ENCODE results near the gene NAPA.

NAPA gene

DNA sequence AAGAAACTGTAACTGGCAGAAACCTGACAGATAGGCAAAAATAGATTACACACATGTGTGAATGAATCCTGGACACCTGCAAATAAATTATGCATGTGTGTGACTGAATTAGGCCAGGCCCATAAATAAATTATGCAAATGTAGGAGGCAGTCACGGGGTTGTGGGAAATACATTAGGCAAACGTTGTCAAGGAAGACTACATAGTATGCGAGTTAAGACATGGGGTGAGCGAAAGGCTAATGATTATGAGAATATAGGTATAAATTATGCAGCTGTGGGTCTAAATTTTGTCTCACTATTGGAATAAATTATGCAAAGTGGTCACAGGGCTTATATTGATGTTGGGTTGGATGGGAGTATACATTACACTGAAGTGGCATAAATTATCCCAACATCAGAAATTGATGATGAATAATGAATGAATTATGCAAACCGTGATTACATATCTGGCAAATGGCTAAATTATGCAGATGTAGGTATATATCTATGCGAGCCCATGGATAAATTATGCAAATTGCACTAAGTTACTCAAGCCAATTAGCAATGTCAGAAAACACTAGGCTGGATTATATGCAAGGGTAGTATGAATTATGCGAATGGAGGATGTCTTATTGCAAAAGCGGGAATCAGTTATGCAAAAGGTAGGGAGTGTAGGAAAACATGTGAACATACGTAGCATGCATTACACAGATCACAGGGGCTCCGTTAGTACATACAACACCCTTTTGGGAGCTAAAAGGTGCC, 50.0 kb downstream of the NAPA start:
- TF ChIP-seq, protein P1, sequence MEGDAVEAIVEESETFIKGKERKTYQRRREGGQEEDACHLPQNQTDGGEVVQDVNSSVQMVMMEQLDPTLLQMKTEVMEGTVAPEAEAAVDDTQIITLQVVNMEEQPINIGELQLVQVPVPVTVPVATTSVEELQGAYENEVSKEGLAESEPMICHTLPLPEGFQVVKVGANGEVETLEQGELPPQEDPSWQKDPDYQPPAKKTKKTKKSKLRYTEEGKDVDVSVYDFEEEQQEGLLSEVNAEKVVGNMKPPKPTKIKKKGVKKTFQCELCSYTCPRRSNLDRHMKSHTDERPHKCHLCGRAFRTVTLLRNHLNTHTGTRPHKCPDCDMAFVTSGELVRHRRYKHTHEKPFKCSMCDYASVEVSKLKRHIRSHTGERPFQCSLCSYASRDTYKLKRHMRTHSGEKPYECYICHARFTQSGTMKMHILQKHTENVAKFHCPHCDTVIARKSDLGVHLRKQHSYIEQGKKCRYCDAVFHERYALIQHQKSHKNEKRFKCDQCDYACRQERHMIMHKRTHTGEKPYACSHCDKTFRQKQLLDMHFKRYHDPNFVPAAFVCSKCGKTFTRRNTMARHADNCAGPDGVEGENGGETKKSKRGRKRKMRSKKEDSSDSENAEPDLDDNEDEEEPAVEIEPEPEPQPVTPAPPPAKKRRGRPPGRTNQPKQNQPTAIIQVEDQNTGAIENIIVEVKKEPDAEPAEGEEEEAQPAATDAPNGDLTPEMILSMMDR (IDR thresholded peaks at IDR 0.05; ENCODE audit: low read depth, low read length), result no peak
- no peak for DNase-seq (ENCODE audit: extremely low read depth, low read depth)

DNA sequence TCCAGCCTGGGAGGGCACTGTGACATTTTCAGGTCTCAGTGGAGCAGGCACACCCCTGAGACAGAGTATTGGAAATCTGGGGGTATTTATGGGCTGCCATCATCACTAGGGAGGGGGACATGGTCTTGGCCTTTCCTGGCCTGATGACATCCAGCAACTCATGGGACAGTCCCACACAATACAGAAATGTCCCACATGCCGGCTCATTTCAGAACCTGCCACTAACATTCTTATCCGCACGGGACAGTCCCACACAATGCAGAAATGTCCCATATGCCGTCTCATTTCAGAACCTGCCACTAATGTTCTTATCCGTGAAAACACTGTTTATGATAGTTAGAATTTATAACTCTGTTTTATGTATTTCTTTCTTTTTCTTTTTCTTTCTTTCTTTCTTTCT, 53.0 kb downstream of the NAPA start:
- TF ChIP-seq, protein P1 (IDR thresholded peaks at IDR 0.05; ENCODE audit: low read depth, low read length), result no peak
- DNase-seq (ENCODE audit: extremely low read depth, low read depth), result no peak

DNA sequence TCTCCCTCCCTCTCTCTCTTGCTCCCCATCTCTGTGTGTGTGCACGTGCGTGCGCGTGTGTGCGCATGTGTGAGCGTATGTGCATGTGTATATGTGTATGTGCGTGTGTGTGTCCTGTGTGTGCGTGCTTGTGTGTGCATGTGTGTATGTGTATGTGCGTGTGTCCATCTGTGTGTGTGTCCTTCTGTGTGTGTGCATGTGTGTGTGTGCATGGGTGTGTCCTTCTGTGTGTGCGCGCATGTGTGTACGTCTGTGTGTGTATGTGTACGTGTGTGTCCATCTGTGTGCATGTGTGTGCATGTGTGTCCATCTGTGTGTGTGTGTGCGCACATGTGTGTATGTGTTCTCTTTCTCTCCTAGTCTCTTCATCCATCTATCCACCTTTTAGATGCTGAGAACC, 55.4 kb downstream of the NAPA start:
- TF ChIP-seq, protein P1 (IDR thresholded peaks at IDR 0.05; ENCODE audit: low read depth, low read length), result no peak
- DNase-seq (ENCODE audit: extremely low read depth, low read depth), result no peak

DNA sequence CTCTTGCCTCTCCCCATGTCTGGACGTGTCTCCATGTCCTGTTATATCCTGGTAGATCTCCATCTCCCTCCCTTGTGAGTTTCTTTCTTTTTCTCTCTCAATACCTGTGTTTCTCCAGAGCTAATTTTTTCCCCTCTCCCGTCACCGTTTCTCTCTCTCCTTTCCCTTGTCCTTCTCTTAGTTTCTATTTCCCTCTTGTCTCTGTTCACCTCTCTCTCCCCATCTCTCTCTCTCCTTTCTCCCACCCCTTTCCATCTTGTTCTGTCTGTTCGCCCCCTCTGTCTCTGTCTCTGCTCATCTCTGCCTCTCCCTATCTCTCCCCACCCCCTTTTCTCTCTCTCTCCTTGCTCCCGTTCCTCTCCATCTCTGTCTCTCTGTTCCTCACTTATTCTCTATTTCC, 56.2 kb downstream of the NAPA start:
- no peak for DNase-seq (ENCODE audit: extremely low read depth, low read depth)
- TF ChIP-seq, protein P1 (IDR thresholded peaks at IDR 0.05; ENCODE audit: low read depth, low read length), result no peak

DNA sequence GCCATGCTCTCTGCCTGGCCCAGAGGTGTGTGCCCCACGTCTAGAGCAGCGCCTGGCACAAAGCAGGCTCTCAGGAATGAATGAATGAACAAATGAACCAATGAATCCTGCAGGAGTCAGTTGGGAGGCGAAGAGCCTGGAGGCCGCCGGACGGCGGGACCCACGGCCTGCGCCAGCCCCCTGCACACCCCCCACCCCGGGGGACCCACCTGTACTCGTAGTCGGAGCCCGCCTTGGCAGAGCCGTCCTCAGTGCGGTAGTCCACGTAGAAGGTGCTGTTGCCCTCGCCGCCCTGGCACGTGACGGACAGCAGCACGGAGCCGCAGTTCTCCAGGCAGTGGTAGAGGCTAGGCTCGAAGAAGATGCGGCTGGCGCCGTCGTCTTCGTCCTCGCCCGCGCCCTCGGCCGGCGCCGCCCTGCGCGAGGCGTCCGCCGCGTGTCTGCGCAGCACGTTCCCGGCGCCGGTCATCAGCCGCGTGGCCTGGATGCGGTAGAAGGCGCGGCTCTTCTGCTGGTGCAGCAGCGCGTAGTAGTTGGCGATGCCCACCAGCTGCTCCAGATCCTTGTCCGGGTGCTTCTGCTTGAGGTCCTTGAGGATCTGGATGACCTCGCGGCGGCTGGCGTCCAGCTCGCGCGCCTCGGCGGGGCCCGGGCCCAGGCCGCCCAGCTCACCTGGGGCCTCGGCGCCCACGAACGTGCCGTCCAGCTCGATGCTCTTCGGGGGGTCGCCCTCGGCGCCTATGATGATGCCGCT, 58.0 kb downstream of the NAPA start:
- TF ChIP-seq, protein P1 (IDR thresholded peaks at IDR 0.05; ENCODE audit: low read depth, low read length), result no peak
- no peak for DNase-seq (ENCODE audit: extremely low read depth, low read depth)

DNA sequence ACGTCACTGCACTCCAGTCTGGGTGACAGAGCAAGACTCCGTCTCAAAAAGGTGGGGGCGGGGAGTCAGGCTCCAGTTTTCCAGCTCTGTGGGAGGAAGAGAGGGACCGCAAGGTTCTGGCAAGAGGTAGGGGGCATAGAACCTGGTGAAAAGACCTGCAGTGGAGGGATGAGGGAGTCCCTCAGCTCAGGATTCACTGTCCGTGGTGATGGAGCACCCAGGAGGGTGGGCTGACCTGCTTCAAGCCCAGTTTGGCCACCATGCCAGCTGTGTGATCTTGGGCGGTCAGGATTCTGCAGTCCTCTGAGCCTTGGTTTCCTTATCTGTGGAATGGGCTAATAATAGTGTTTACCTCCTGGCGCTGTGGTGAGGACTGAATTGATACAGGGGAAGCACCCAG, 64.4 kb downstream of the NAPA start:
- no peak for DNase-seq (ENCODE audit: extremely low read depth, low read depth)
- TF ChIP-seq, protein P1 (IDR thresholded peaks at IDR 0.05; ENCODE audit: low read depth, low read length), result no peak

DNA sequence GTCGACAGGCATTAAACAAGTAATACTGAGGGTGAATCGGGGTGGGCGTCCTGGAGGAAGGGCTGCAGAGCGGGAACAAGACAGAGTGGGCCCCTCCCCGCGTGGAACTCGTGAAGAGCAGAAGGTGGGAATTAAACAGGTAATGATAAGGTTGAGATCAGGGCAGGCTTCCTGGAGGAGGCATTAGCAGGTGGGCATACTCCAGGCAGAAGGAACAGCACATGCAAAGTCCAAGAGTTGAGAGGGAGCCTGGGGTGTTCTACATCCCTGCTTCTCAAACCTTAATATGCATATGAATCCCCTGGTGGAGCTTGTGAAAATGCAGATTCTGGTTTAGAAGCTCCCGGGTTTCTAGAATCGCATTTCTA, 66.5 kb downstream of the NAPA start:
- TF ChIP-seq, protein P1 (IDR thresholded peaks at IDR 0.05; ENCODE audit: low read depth, low read length), result no peak
- no peak for DNase-seq (ENCODE audit: extremely low read depth, low read depth)
